SK-N-SH treated with all-trans-retinoic acid at 6 μM for 48 hours (cell line): ENCODE results near the gene PROCA1.

Experiments
- ATAC-seq: fragments of 200-7000 bp; cut with Tn5 transposase; 3 replicates; pipeline ENCODE4 v1.9.1; 2020; ENCODE audit warnings: mild to moderate bottlenecking, moderate library complexity
- BACH2 ChIP-seq: fragments of 250-450 bp; sonication (Bioruptor Pico); IDR thresholded peaks from 2 replicates; pipeline ENCODE4 v1.9.0; 2021; ENCODE audit warnings: mild to moderate bottlenecking, borderline replicate concordance
- CSDC2 ChIP-seq: fragments of 250-450 bp; sonication (Bioruptor Pico); IDR thresholded peaks from 2 replicates; pipeline ENCODE4 v1.5.0; 2020; ENCODE audit warnings: mild to moderate bottlenecking, moderate library complexity
- CSRNP3 ChIP-seq: fragments of 250-450 bp; sonication (Bioruptor Pico); IDR thresholded peaks from 2 replicates; pipeline ENCODE4 v1.5.1; 2021; ENCODE audit warnings: mild to moderate bottlenecking, moderate library complexity
- ESRRG ChIP-seq: fragments of 250-450 bp; sonication (Bioruptor Pico); IDR thresholded peaks from 2 replicates; pipeline ENCODE4 v1.6.1; 2021; ENCODE audit warnings: mild to moderate bottlenecking
- GLIS3 ChIP-seq: fragments of 250-450 bp; sonication (Bioruptor Pico); IDR thresholded peaks from 2 replicates; pipeline ENCODE4 v1.5.0; 2020; ENCODE audit warnings: mild to moderate bottlenecking, moderate library complexity
- ISL1 ChIP-seq: fragments of 250-450 bp; sonication (Bioruptor Pico); IDR thresholded peaks from 2 replicates; pipeline ENCODE4 v2.1.2; 2022; ENCODE audit warnings: mild to moderate bottlenecking, moderate library complexity
- OSR1 ChIP-seq: fragments of 250-450 bp; sonication (Bioruptor Pico); IDR thresholded peaks from 2 replicates; pipeline ENCODE4 v1.8.0; 2022; ENCODE audit warnings: moderate library complexity, mild to moderate bottlenecking, inconsistent platforms
- PATZ1 ChIP-seq: fragments of 250-450 bp; sonication (Bioruptor Pico); IDR thresholded peaks from 2 replicates; pipeline ENCODE4 v1.8.0; 2020; ENCODE audit warnings: mild to moderate bottlenecking, moderate library complexity, borderline replicate concordance
- POU6F1 ChIP-seq: fragments of 250-450 bp; sonication (Bioruptor Pico); IDR thresholded peaks from 2 replicates; pipeline ENCODE4 v1.8.0; 2021; ENCODE audit warnings: low read depth, mild to moderate bottlenecking, moderate library complexity, borderline replicate concordance
- RARB ChIP-seq: fragments of 250-450 bp; sonication (Bioruptor Pico); IDR thresholded peaks from 2 replicates; pipeline ENCODE4 v1.8.0; 2021; ENCODE audit warnings: mild to moderate bottlenecking, moderate library complexity
- SNAI2 ChIP-seq: fragments of 250-450 bp; sonication (Bioruptor Pico); IDR thresholded peaks from 2 replicates; pipeline ENCODE4 v1.5.0; 2020; ENCODE audit warnings: mild to moderate bottlenecking, moderate library complexity
- TCF4 ChIP-seq: fragments of 250-450 bp; sonication (Bioruptor Pico); IDR thresholded peaks from 2 replicates; pipeline ENCODE4 v1.8.0; 2021; ENCODE audit warnings: mild to moderate bottlenecking, moderate library complexity, borderline replicate concordance
- TOX ChIP-seq: fragments of 250-450 bp; sonication (Bioruptor Pico); IDR thresholded peaks from 2 replicates; pipeline ENCODE4 v1.8.0; 2021; ENCODE audit warnings: mild to moderate bottlenecking, moderate library complexity, borderline replicate concordance
- TSHZ2 ChIP-seq: fragments of 250-450 bp; sonication (Bioruptor Pico); IDR thresholded peaks from 2 replicates; pipeline ENCODE4 v1.5.0; 2020; ENCODE audit warnings: mild to moderate bottlenecking, moderate library complexity
- ZFP3 ChIP-seq: fragments of 250-450 bp; sonication (Bioruptor Pico); IDR thresholded peaks from 2 replicates; pipeline ENCODE4 v1.5.0; 2020; ENCODE audit warnings: mild to moderate bottlenecking, moderate library complexity
- ZFP30 ChIP-seq: fragments of 450-650 bp; formaldehyde crosslinking; IDR thresholded peaks from 2 replicates; pipeline ENCODE4 v1.5.0; 2022; ENCODE audit warnings: mild to moderate bottlenecking, moderate library complexity
- ZNF565 ChIP-seq: fragments of 450-650 bp; formaldehyde crosslinking; conservative IDR thresholded peaks from 2 replicates; pipeline ENCODE4 v1.5.0; 2020; ENCODE audit warnings: low read depth, mild to moderate bottlenecking, moderate library complexity
- ZNF70 ChIP-seq: fragments of 450-650 bp; formaldehyde crosslinking; IDR thresholded peaks from 2 replicates; pipeline ENCODE4 v1.5.0; 2020; ENCODE audit warnings: mild to moderate bottlenecking, moderate library complexity
- ZNF8 ChIP-seq: fragments of 450-650 bp; formaldehyde crosslinking; IDR thresholded peaks from 2 replicates; pipeline ENCODE4 v1.5.0; 2020; ENCODE audit warnings: mild to moderate bottlenecking, moderate library complexity

PROCA1 gene

GRCh38 chr17:28751600-28752366 is 40.1 kb upstream of the PROCA1 start:
- no peak for ATAC-seq
- TF ChIP-seq ZNF565 (CRISPR knock-in tag) (no peak), ZFP30 (CRISPR knock-in tag) (no peak), RARB (no peak), SNAI2 (CRISPR knock-in tag) (no peak), ZFP3 (CRISPR knock-in tag) (no peak), TCF4 (CRISPR knock-in tag) (no peak), CSRNP3 (no peak), PATZ1 (CRISPR knock-in tag) (no peak; the same call in 1 of the 2 replicates), OSR1 (CRISPR knock-in tag) (no peak)
- TF ChIP-seq, all 23 proteins: peak for 0

GRCh38 chr17:28750178-28751047 is 38.7 kb upstream of the PROCA1 start:
- TF ChIP-seq GLIS3 (CRISPR knock-in tag) (0 out of 2 replicates have a peak, but pooled peaks have one; percentile 42), TCF4 (CRISPR knock-in tag) (no peak)
- TF ChIP-seq, all 23 proteins: peak for 1
- ATAC-seq = peak; percentile 81

- peak; percentile 1; the same call in 1 of the 3 replicates for ATAC-seq
- TF ChIP-seq ISL1 (CRISPR knock-in tag) (no peak), TCF4 (CRISPR knock-in tag) (no peak)
Measured at GRCh38 chr17:28749516-28750177, 38.0 kb upstream of the PROCA1 start.

- ATAC-seq = no peak
- TF ChIP-seq ZNF8 (CRISPR knock-in tag) (no peak), SNAI2 (CRISPR knock-in tag) (no peak), ZNF565 (CRISPR knock-in tag) (no peak), CSDC2 (CRISPR knock-in tag) (no peak), RARB (no peak), TOX (CRISPR knock-in tag) (no peak), ZFP3 (CRISPR knock-in tag) (no peak), TSHZ2 (CRISPR knock-in tag) (no peak), ZNF70 (CRISPR knock-in tag) (no peak), PATZ1 (CRISPR knock-in tag) (no peak), ESRRG (CRISPR knock-in tag) (no peak), BACH2 (CRISPR knock-in tag) (no peak), POU6F1 (no peak), ZFP30 (CRISPR knock-in tag) (no peak)
Measured at GRCh38 chr17:28748852-28749515, 37.3 kb upstream of the PROCA1 start.
